CD4-positive, alpha-beta T cell treated with Interferon gamma for 1 hour (primary cell): ENCODE data around the gene TRAPPC3L.

Experiments
- DNase-seq: peaks from one replicate; pipeline ENCODE4 v3.0.0-alpha.2; 2020

Gene TRAPPC3L

GRCh38 chr6:116461932-116462885 is 83.3 kb downstream of the TRAPPC3L start:
- peak; percentile 62 for DNase-seq

- DNase-seq: no peak
Observed at GRCh38 chr6:116461331-116461931, 84.1 kb downstream of the TRAPPC3L start, which contains the start of gene CALHM6. TSS of gene CALHM6 (plus strand) at chr6:116461375. CDS start at chr6:116461930, 555 bp downstream.

- no peak for DNase-seq
Observed at GRCh38 chr6:116459927-116460326, 85.6 kb downstream of the TRAPPC3L start.

GRCh38 chr6:116458264-116458663 is 87.2 kb downstream of the TRAPPC3L start:
- no peak for DNase-seq

GRCh38 chr6:116456927-116457326 is 88.6 kb downstream of the TRAPPC3L start:
- DNase-seq: no peak

- DNase-seq: no peak
Observed at GRCh38 chr6:116456106-116456505, 89.4 kb downstream of the TRAPPC3L start.

- DNase-seq: no peak
Observed at GRCh38 chr6:116452531-116452930, 93.0 kb downstream of the TRAPPC3L start.

- DNase-seq: no peak
Observed at GRCh38 chr6:116451916-116452315, 93.6 kb downstream of the TRAPPC3L start.

- DNase-seq: no peak
Observed at GRCh38 chr6:116450769-116451740, 94.4 kb downstream of the TRAPPC3L start.

GRCh38 chr6:116450185-116450710 is 95.2 kb downstream of the TRAPPC3L start:
- DNase-seq: no peak

GRCh38 chr6:116449565-116449964 is 95.9 kb downstream of the TRAPPC3L start:
- no peak for DNase-seq

- no peak for DNase-seq
Observed at GRCh38 chr6:116447496-116448011, 97.9 kb downstream of the TRAPPC3L start.

GRCh38 chr6:116447052-116447451 is 98.4 kb downstream of the TRAPPC3L start:
- DNase-seq: no peak

- DNase-seq: no peak
Observed at GRCh38 chr6:116446399-116446798, 99.1 kb downstream of the TRAPPC3L start.

GRCh38 chr6:116445102-116445501 is 100.4 kb downstream of the TRAPPC3L start:
- no peak for DNase-seq
